ENCODE measurements around the gene PCDH9. TPM values are rescaled to one million over a fixed set of nuclear protein-coding genes. Genes with fewer than 3 reads are reported as not detected.
"Not testable (repeated sequence)": the region's sequence is repeated elsewhere in the genome, so short reads cannot be mapped to it uniquely, and the experiment has no call there.

The PCDH9 gene
- total and polyA plus RNA-seq, 2 experiments from 2014 or later, result 0.56 to 0.76 TPM

DNA sequence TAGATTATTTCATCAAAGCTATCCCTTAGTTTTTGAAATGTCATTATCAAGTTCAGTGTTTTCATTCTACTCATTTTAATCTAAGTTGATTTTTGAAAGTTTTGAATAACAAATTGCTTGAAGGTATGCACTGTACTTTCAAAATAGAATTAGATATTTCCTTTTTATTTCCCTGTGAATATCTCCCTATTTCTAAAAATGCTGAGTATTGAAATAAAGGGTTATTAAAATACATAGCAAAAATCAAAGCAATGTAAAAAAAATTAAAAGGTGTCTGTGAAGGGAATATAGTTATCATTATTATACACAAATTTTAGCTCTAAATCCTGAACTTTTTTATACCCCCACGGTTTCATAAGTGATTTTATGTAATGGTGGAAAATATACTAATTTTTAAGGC, 967.8 kb downstream of the PCDH9 start:
- no peaks in the 10 kb centered on the region for H3K4me1 ChIP-seq (ENCODE audit: insufficient read depth)
- H3K4me2 ChIP-seq (ENCODE audit: unreplicated experiment), result no peak overlapping the region
- no peaks in the 10 kb centered on the region for H3K36me3 ChIP-seq (ENCODE audit: low read depth)
- no peak overlapping the region for H3K27ac ChIP-seq
- no peak overlapping the region for H3K9ac ChIP-seq
- H2AFZ ChIP-seq, result no peak overlapping the region
- no peak overlapping the region for H3K4me3 ChIP-seq
- in situ Hi-C loops (cut with MboI), result no loop called here
- H3K9me3 ChIP-seq (ENCODE audit: low read depth), result peaks cover 3% of the 10 kb centered on the region
- H3K9me2 ChIP-seq (ENCODE audit: insufficient read depth), result no peaks in the 10 kb centered on the region
- H4K20me1 ChIP-seq (ENCODE audit: insufficient read depth), result no peaks in the 10 kb centered on the region
- DNase-seq, result no peak
- H3K27me3 ChIP-seq (replicated peaks; ENCODE audit: insufficient read depth), result no peaks in the 10 kb centered on the region
- H3F3A ChIP-seq (ENCODE audit: insufficient read depth), result no peaks in the 10 kb centered on the region
- 0% methylated on average over 1 of the region's 1 CpG for WGBS, 2 experiments (ENCODE audit: low coverage in 1 of 2, low lambda C conversion rate in 2 of 2, missing lambda C conversion rate in 2 of 2)
- H3K79me2 ChIP-seq (ENCODE audit: insufficient read depth), result no peaks in the 10 kb centered on the region
- TF ChIP-seq EZH2 (IDR thresholded peaks at IDR 0.05; ENCODE audit: insufficient read depth, poor library complexity, severe bottlenecking) (no peak), EZH2phosphoT487 (IDR thresholded peaks at IDR 0.05; ENCODE audit: insufficient read depth, low read depth) (no peak)

DNA sequence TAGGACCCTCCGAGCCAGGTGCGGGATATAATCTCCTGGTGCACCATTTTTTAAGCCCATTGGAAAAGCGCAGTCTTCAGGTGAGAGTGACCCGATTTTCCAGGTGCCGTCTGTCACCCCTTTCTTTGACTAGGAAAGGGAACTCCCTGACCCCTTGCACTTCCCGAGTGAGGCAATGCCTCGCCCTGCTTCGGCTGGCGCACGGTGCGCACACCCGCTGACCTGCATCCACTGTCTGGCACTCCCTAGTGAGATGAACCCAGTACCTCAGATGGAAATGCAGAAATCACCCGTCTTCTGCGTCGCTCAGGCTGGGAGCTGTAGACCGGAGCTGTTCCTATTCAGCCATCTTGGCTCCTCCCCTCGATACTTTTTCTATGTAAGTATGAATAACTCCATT, 970.7 kb downstream of the PCDH9 start:
- not testable (repeated sequence) for H3F3A ChIP-seq (ENCODE audit: insufficient read depth); H3K27ac ChIP-seq

More for the DNA sequence above, 970.7 kb downstream of the PCDH9 start:
- H3K79me2 ChIP-seq (ENCODE audit: insufficient read depth); in situ Hi-C loops (cut with MboI); DNase-seq; H3K36me3 ChIP-seq (ENCODE audit: low read depth); H3K4me2 ChIP-seq (ENCODE audit: unreplicated experiment); H3K9ac ChIP-seq; H3K9me2 ChIP-seq (ENCODE audit: insufficient read depth); H4K20me1 ChIP-seq (ENCODE audit: insufficient read depth); H3K4me1 ChIP-seq (ENCODE audit: insufficient read depth); H3K9me3 ChIP-seq (ENCODE audit: low read depth); H3K27me3 ChIP-seq (replicated peaks; ENCODE audit: insufficient read depth); H2AFZ ChIP-seq; H3K4me3 ChIP-seq: not testable (repeated sequence)
- WGBS, 2 experiments (ENCODE audit: low coverage in 1 of 2, low lambda C conversion rate in 2 of 2, missing lambda C conversion rate in 2 of 2), result 62 to 65% methylated on average over 15 to 17 of the region's 17 CpGs

Small RNA genes lying within 50 kb of the gene (small RNA-seq; reads per million reads assigned to genes)
- not detected for gene RNU7-87P (ENCODE audit: low read depth, low replicate concordance)
